Measurements from ENCODE around the gene KLHL40.

The KLHL40 gene

GRCh38 chr3:42655980-42656679 is 29.2 kb upstream of the KLHL40 start:
- no peak overlapping the region for H3K4me3 Mint-ChIP-seq
- no peak for TF ChIP-seq CTCF (IDR thresholded peaks at IDR 0.05)
- H3K9me3 Mint-ChIP-seq: no peaks in the 10 kb centered on the region
- H3K27ac Mint-ChIP-seq: no peak overlapping the region
- H3K36me3 Mint-ChIP-seq (ENCODE audit: low read depth): no peaks in the 10 kb centered on the region
- no peak for DNase-seq
- peaks cover 23% of the 10 kb centered on the region for H3K4me1 Mint-ChIP-seq
- peaks cover 4% of the 10 kb centered on the region for H3K27me3 Mint-ChIP-seq (ENCODE audit: low read depth, poor library complexity)

GRCh38 chr3:42656680-42657610 is 28.4 kb upstream of the KLHL40 start:
- peaks cover 6% of the 10 kb centered on the region for H3K27me3 Mint-ChIP-seq (ENCODE audit: low read depth, poor library complexity)
- no peak for TF ChIP-seq CTCF (IDR thresholded peaks at IDR 0.05)
- no peak overlapping the region for H3K27ac Mint-ChIP-seq
- H3K4me3 Mint-ChIP-seq: no peak overlapping the region
- no peak for DNase-seq
- no peaks in the 10 kb centered on the region for H3K9me3 Mint-ChIP-seq
- H3K36me3 Mint-ChIP-seq (ENCODE audit: low read depth): no peaks in the 10 kb centered on the region
- peaks cover 15% of the 10 kb centered on the region for H3K4me1 Mint-ChIP-seq

GRCh38 chr3:42657675-42658074 is 27.7 kb upstream of the KLHL40 start:
- Mint-ChIP-seq H3K9me3 (no peaks in the 10 kb centered on the region), H3K27me3 (ENCODE audit: low read depth, poor library complexity) (peaks cover 6% of the 10 kb centered on the region), H3K36me3 (ENCODE audit: low read depth) (no peaks in the 10 kb centered on the region), H3K27ac (no peak overlapping the region), H3K4me3 (no peak overlapping the region), H3K4me1 (peaks cover 7% of the 10 kb centered on the region)
- no peak for TF ChIP-seq CTCF (IDR thresholded peaks at IDR 0.05)
- DNase-seq: no peak

- H3K9me3 Mint-ChIP-seq: no peaks in the 10 kb centered on the region
- peaks cover 2% of the 10 kb centered on the region for H3K4me1 Mint-ChIP-seq
- H3K36me3 Mint-ChIP-seq (ENCODE audit: low read depth): no peaks in the 10 kb centered on the region
- H3K4me3 Mint-ChIP-seq: no peak overlapping the region
- no peak for DNase-seq
- H3K27ac Mint-ChIP-seq: no peak overlapping the region
- H3K27me3 Mint-ChIP-seq (ENCODE audit: low read depth, poor library complexity): peaks cover 6% of the 10 kb centered on the region
- TF ChIP-seq CTCF (IDR thresholded peaks at IDR 0.05): no peak
Observed at GRCh38 chr3:42658091-42658770, 27.1 kb upstream of the KLHL40 start.

GRCh38 chr3:42658771-42659390 is 26.5 kb upstream of the KLHL40 start:
- no peak overlapping the region for H3K27ac Mint-ChIP-seq
- no peaks in the 10 kb centered on the region for H3K9me3 Mint-ChIP-seq
- no peaks in the 10 kb centered on the region for H3K36me3 Mint-ChIP-seq (ENCODE audit: low read depth)
- H3K4me3 Mint-ChIP-seq: no peak overlapping the region
- no peak for DNase-seq
- TF ChIP-seq CTCF (IDR thresholded peaks at IDR 0.05): no peak
- H3K27me3 Mint-ChIP-seq (ENCODE audit: low read depth, poor library complexity): peaks cover 6% of the 10 kb centered on the region
- H3K4me1 Mint-ChIP-seq: no peaks in the 10 kb centered on the region

Measured in nephron progenitor cell (in vitro differentiated cells).